ENCODE data around the gene SMCO4.

The SMCO4 gene, protein sequence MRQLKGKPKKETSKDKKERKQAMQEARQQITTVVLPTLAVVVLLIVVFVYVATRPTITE

DNA sequence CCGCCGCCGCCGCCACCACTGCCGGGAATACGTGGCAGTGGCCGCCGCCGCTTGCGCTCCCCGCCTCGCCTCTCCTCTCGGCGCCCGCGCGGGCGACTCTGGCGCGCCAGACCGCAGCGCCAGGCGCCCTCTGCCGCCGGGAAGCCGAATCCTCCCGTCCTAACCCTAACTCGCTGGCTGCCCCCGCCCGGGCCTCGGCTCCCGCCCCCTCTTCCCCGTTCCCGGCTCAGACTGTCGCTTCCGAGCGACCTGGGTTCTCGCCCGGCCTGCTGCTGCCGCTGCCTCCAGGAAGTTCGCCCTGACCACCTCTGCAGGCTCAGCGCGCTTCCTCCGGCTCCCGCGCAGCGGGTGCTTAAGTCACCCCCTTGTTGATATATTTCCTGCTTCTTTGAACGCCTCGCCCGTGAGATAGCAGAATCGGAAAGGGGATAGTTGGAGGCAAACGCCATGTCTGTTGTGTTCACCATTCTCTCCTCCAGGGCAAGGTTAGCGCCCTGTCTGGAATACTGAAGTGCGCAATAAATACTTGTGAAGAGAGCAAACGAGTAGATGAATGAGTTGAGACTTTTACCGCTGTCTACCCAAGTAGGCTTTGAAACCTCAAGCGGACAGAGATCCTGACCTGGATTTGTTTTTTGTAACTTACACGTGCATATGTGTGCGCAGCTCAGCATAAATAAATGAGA is at the start of gene SMCO4:
SMCO4 (minus strand) TSS at position 100 of the 686 bp plus-strand sequence. CDS start 64,202 bp downstream, outside the sequence.
- peak; percentile 66 to 83 for DNase-seq

DNA sequence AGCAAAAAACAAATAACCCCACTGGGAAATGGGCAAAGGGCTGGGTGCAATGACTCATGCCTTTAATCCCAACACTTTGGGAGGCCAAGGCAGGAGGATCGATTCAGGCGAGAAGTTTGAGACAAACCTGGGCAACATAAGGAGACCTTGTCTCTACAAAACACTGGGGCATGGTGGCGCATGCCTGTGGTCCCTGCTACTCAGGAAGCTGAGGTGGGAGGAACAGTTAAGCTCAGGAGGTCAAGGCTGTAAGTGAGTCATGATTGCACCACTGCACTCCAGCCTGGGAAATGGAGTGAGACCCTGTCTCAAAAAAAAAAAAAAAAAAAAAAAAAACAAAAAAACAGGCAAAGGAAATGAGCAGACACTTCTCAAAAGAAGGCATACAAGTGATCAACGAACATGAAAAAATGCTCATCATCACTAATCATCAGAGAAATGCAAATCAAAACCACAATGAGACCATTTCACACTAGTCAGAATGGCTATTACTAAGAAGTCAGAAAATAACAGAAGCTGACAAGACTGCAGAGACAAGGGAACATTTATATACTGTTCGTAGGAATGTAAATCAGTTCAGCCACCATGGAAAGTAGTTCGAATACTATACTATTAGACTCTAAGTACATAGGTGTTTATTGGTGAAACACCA is 48.2 kb upstream of the SMCO4 start:
- DNase-seq: no peak

DNA sequence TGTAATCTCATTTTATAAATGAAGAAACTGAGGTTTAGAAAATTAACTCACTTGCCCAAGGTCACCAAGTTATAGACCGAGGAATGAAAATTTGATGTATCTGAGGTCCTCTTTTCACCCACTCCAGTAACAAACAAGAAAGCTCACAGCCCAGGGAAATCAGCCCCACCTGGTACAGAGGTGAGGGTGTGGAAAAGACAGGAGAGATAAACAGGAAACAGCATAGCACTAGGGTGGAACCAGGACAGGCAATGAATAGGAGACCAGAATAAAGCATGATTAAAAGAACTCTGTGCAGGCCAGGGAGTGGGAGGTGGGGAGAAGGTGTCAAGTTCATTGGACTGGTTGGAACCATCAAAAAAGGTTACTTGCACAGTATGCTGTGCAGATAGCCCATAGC is 46.2 kb upstream of the SMCO4 start:
- DNase-seq: no peak

DNA sequence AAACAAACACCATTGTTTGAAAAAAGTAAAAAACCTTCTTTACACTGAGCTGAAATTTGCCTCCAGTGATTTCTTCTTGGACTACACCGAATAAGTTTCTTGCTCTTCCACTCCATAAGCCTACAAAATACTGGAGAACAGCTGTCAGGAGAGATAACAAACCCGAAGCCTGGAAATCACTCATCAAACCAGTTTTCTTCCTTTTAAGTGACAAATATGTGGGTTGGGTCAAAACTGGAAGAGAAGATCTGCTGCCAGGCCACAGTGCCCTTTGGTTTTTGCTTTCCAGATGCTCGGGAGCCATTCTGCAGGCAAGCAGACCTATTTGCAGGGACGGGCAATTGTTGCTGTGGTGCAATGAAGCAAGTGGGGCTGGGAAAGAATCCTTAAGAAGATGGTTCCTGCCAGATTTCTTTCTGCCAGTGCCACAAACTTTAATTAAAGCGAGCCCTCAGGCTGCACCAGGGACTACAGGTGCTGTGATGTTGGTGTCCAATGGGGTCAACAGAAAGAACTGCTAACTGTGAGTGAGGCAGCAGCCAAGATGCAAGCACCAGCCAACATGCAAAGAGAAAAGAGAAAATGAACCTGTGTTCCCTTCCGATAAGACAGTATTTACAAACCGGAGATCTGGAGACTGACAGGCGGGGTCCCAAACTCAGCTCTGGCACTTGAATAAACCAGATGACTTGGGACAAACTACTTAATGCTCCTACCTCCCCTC is 44.8 kb upstream of the SMCO4 start:
- DNase-seq: no peak

DNA sequence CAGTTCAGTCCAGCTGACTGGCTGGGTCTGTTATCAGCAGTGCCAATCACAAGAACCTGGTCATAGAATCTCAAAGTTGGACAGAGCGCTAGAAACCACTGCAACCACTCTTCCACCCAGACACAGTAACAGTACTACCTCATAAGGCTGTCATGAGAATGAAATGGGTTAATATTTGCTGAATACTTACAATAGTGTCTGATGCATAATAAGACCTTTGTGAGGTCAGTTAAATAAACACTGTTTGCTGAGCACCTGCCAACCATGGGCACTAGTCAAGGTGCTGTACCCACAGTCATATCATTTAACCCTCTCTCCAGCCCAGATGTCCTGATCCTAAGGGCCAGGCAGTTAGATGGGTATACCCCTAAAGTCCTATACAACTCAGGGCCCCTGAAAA is 44.2 kb upstream of the SMCO4 start:
- DNase-seq: peak; percentile 81 to 82

DNA sequence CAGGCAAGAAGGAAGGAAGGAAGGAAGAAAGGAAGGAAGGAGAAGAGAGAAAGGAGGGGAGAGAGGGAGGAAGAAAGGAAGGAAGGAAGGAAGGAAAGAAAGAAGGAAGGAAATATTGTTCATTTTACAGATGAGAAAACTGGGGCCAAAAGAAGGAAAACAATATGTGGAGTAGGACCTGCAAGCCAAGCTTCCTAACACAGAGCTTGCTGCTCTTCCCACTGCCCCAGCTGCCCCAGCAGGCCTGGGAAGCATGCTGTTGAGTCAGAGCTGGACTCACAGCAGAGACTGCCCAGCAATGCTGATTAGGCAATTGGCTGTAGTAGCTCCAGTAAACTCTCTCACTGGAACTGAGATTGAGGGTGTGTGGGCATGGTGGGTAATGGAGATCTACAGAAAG is 42.6 kb upstream of the SMCO4 start:
- peak; percentile 52 to 68 for DNase-seq

DNA sequence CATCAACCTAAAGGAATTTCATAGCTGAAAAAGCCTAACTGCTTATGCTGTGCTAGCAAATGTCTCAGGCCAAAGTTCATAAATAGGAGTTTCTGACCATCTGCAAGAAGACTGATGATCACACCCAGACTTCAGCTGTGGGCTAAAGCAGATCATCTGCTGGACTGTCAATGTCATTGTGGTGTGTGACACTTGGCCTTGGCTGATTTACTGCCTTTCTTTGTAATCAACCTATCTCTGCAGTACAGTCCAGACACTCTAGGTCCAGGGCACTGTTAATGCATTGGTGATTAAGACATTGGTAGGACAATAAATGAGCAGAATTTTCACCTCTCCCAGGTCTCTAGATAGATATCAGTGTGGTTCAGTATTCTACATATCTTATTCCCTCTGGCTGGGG is 40.3 kb upstream of the SMCO4 start:
- DNase-seq: no peak

DNA sequence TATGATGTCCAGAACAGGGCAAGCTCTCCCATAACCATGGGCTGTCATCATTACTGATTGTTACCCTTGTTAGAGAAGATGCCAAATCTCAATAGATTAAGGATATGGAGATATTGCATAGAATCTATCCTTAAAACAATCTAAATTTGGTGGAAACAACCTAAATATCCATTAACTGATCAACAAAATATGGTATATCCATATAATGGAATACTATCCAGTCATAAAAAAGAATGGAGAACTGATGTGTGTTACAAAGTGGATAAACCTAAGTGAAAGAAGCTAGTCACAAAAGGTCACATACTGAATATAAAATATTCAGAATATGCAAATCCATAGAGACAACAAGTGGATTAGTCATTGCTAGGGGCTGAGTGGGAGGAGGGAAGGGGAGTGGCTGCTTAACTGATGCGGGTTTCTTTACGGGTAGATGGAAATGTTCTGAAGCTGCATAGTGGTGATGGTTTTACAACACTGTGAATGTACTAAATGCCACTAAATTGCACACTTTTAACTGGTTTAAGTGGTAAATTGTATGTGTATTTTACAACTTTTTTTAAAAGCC is 36.1 kb upstream of the SMCO4 start:
- no peak for DNase-seq

DNA sequence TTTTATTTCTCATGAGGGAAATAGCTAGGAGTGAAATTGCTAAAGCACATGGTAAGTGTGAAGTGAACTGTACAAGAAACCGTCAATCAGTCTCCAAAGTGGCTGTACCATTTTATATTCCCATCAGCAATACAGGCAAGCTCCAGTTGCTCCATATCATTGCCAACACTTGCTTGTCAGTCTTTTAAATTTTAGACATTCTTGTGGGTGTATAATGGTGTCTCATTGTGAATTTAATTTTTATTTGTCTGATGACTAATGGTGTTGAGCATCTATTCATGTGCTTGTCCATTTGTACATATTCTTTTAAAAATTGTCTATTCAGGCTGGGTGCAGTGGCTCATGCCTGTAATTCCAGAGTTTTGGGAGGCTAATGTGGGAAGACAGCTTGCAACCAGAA is 34.1 kb upstream of the SMCO4 start:
- no peak for DNase-seq

DNA sequence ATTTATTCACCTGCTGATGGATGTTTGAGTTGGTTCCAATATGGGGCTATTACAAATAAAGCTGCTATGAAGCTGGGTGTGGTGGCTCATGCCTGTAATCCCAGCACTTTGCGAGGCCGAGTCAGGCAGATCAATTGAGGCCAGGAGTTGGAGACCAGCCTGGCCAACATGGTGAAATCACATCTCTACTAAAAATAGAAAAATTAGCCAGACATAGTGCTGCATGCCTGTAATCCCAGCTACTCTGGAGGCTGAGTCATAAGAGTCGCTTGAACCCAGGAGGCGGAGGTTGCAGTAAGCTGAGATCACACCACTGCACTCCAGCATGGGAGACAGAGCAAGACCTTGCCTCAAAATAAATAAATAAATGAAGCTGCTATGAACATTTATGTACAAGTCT is 33.7 kb upstream of the SMCO4 start:
- DNase-seq: peak in 1 of 2 experiments; percentile 12

DNA sequence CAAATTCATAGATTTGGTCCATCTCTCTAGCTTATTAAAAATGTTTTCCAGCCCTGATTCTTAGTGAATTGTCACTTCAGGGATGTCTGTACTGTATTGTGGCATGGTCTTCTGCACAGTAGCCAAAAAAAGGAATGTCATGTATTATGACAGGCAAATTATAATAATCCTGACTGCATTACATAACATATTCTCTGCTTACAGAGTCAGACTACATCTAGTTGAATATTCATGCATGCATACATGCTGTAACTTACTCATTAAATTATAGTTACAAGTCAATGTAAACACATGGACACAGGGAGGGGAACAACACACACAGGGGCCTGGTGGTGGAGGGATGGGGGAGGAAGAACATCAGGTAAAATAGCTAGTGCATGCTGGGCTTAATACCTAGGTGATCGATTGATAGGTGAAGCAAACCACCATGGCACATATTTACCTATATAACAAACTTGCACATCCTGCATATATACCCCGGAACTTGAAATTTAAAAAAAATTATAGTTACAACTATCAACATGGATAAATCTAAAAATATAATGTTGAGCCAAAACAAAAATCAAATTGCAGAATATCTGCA is 31.5 kb upstream of the SMCO4 start:
- DNase-seq: no peak

DNA sequence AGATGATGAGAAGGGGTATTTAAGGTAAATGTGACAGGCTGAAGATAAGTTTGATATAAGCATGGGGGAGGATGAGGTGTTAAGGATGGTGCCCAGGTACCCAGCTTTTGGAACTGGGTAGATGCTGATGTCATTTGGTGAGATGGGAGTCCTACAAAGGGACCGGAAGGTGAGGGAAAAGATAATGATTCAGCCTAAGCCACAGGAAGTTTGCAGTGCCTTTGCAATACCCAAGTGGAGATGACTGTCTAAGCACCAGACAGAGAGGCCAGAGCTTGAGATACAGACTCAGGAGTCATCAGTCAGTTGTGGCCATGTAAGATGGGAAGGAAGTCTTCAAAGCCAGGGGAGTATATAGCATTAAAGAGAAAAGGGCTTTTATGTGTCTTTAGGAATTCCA is 30.0 kb upstream of the SMCO4 start:
- DNase-seq: no peak

DNA sequence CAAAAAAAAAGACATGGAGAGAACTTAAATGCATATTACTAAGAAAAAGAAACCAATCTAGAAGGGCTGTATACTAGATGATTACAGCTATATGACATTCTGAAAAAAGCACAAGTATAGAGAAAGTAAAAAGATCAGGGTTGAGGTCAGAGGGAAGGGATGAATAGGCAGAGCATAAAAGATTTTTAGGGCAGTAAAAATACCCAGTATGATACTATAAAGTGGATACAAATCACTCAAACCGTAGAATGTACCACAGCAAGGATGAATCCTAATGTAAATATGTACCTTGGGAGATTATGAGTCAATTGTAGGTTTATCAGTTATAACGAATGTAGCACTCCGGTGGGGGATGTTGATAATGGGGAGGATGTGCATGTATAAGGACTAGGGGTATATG is 29.4 kb upstream of the SMCO4 start:
- no peak for DNase-seq

DNA sequence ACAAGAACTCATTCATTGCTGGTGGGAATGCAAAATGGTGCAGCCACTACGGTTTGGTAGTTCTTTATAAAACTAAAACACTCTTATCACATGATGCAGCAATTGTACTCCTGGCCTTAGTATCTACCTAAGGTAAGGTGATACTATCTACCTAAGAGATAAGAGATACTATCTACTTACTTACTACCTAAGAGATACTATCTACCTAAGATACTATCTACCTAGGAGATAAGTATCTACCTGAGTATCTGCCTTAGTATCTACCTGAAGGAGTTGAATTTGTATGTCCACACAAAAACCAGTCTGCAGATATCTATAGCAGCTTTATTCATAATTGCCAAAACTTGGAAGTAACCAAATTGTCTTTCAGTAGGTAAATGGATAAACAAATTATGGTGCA is 29.0 kb upstream of the SMCO4 start:
- DNase-seq: no peak

DNA sequence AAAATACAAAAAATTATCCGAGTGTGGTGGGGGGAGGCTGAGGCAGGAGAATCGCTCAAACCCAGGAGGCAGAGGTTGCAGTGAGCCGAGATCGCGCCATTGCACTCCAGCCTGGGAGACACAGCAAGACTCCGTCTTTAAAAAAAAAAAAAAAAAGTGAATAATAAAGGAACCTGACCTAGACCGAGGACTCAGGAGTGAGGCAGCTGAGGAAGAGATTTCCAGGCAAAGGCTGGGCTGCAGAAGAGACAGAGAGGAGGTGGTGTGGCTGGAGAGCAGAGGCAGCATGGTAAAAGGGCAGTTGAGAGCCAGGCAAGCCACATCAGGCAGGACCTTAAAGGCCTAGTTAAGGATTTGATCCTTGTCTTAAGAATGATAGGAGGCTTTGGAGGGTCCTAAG is 28.4 kb upstream of the SMCO4 start:
- DNase-seq: peak in 1 of 2 experiments; percentile 16

DNA sequence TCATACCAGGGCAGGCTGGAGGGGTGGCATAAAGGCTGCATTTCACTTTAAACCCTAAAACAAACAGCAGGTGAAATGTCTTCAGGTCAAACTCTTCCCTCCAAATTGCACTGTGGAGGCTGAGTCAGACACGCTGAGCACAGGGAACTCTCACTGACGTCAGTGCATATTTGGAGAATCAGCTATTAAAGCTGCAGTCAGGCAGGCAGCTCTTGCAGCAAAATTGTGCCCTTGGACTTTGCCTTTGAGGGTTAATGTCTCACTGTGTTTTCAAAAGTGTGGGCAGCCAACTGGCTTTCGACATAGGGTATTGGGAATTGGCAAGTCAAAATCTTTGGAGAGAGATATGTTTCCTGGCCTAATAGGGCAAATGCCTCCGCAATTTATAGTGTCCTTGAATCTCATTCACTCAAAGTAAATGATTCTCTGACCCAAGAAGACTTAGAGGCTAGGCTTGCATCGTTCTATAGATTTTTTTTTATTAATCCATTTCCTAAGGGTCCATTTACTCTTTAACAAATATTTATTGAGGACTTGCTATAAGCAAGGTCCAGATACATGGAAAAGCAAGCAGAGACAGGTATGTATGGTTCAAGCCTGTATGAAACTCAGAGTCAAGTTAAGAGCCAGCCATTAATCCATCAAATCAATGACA is 27.7 kb upstream of the SMCO4 start:
- peak; percentile 92 for DNase-seq

DNA sequence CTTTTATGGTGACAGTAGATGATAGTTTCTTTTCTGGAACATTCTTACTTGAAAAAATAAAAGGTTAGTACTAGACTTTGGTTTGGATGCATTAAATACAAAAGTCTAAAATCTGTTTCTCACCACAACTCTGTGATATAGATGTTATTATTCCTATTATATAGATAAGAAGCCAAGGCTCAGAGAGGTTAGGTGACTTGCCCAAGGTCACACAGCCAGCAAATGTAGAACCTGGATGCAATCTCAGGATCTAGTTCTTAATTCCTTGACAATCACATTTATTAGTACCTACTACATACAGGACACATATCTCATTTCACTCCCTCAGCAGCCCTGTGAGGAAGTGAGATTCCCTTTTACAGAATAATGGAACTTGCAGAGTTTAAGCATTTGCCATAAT is 26.3 kb upstream of the SMCO4 start:
- no peak for DNase-seq

DNA sequence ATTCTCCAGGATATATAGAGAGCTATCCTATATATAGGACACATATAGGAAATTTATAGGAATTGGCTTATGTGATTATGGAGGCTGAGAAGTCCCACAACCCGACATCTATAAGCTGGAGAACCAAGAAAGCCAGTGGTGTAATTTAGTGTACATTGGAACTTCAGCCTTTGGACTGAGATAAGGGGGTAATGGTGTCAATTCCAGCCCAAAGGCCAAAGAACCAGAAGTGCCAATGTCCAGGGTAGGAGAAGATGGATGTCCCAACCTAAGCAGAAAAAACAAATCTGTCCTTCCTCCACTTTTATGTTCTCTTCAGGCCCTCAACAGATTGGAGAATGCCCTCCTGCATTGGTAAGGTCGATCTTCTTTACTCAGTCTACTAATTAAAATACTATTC is 25.5 kb upstream of the SMCO4 start:
- no peak for DNase-seq

DNA sequence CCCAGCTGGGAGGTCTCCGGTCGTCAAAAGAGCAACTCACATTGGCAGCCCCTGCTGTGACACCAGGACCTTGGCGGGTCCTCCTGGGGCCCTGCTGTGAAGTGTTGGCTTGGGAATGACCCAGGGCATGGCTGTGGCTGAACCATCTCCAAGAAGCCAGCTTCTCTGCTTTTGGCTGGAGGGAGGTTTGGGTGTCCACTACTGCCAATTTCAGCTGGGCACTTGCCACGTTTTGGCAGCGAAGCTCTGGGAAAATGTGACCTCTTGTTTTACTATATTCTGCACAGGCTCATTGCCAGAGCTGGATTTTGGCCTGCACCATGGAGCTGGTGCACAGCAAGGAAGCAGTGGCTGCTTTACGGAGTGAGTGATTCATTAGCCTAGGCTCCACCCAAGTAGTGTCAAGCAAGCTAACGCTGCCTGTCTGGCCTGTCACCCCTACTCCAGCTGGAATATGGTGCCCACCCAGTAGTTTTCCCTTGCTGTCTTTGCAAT is 24.3 kb upstream of the SMCO4 start:
- DNase-seq: no peak

DNA sequence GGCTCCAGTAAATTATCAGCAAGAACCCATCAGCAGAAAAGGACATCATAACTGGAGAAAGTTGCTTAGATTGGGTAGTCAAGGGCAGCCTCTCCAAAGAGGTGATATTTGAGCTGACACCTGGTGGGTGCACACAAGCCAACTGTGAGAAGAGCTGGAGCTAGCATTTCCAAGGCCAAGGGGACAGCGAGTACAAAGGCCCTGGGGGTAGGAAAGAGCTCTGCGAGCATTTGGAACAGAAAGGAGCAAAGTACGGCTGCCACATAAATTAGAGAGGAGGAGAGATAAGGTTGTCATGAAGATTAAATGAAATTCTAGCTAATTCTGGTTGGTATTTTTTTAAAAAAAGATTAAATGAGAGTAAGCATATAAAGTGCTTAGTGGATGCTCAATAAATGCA is 21.7 kb upstream of the SMCO4 start:
- DNase-seq: peak in 1 of 2 experiments; percentile 17

DNA sequence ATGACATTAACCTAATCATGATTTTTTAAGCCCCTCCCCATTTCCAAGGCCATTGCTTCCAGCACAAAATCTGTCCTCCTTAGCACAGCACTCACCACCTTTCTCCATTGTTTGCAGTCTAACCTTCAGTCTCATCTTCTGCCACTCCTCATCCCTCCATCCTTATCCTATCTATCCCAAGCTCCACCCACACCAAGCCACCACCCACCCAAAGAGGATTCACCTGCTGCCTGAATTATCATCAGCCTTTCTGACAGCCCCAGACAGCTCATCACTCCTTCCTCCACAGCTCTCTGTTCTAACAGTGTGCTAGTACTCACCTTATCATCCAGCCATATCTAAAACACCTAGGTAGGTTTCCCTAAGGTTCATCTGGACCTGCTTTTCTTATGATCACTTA is 20.7 kb upstream of the SMCO4 start:
- DNase-seq: no peak

DNA sequence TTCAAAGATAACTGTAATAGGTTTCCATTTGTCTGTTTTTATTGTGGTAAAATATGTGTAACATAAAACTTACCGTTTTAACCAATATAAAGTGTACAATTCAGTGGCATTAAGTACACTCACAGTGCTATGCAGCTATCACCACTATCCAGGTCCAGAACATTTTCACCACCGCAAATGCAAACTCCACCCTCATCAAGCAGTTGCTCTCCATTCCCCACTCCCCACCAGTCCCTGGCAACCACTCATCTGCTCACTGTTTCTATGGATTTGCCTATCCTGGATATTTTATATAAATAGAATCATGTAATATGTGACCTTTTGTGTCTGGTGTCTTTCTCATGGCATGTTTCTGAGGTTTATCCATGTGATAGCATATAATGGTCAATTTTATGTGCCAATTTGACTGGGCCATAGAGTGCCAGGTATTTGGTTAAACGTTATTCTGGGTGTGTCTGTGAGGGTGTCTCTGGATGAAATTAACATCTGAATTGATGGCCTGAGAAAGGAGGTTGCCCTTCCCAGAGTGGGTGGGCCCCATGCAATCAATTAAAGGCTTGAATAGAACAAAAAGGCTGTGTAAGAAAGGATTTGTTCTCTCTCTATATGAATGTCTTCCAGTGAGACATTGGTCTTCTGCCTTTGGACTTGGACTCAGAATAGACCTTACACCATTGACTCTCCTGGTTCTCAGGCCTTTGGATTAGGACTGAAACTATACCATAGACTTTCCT is 17.2 kb upstream of the SMCO4 start:
- DNase-seq: no peak
